ENCODE data around the gene POC1B.

GRCh38 chr12:89479982-89480381 lies 45.9 kb downstream of the POC1B start:
- TF ChIP-seq CTCF (IDR thresholded peaks at IDR 0.05; ENCODE audit: low read depth, low read length, missing input control): no peak
- TF ChIP-seq GABPA (IDR thresholded peaks at IDR 0.05 in 1 of 2, conservative IDR thresholded peaks at IDR 0.05 in 1 of 2): no peak
- no peak for TF ChIP-seq REST (IDR thresholded peaks at IDR 0.05)
- TF ChIP-seq ZBTB33 (IDR thresholded peaks at IDR 0.05): no peak
- TF ChIP-seq YY1 (IDR thresholded peaks at IDR 0.05): no peak
